Liver (tissue), 9 donors: Measurements from ENCODE around the gene HTATSF1. TPM values are rescaled to one million over a fixed set of nuclear protein-coding genes. Genes with fewer than 3 reads are reported as not detected.

Experiments used
- DNase-seq: peaks from one replicate; pipeline ENCODE4 v3.0.0-alpha.2; 2017; ENCODE audit warnings: low spot score
- H3K27ac ChIP-seq, 2 donors: one replicate each; pipeline ENCODE4 v1.7.0; 2013; ENCODE audit warnings: inconsistent platforms in 2 of 2, low read length in 2 of 2, control low read depth in 1 of 2, low read depth in 1 of 2, mild to moderate bottlenecking in 1 of 2
- H3K27me3 ChIP-seq, 4 donors: one replicate each; pipeline versions ENCODE4 v1.6.1 to v1.7.0; 2013; ENCODE audit warnings: low read length in 3 of 4, inconsistent platforms in 1 of 4, mild to moderate bottlenecking in 1 of 4, moderate library complexity in 1 of 4; ENCODE audit not compliant: control insufficient read depth in 4 of 4, insufficient read depth in 4 of 4
- H3K36me3 ChIP-seq, 4 donors: one replicate each; pipeline versions ENCODE4 v1.6.1 to v1.7.0; 2013; ENCODE audit warnings: low read length in 3 of 4, mild to moderate bottlenecking in 3 of 4, low read depth in 1 of 4, moderate library complexity in 1 of 4; ENCODE audit not compliant: control insufficient read depth in 4 of 4, insufficient read depth in 3 of 4
- H3K4me1 ChIP-seq, 4 donors: one replicate each; pipeline versions ENCODE4 v1.6.1 to v1.7.0; 2013; ENCODE audit warnings: low read length in 3 of 4, mild to moderate bottlenecking in 3 of 4, moderate library complexity in 1 of 4; ENCODE audit not compliant: control insufficient read depth in 4 of 4, insufficient read depth in 4 of 4
- H3K4me3 ChIP-seq, 3 donors: one replicate each; pipeline versions ENCODE4 v1.6.1 to v1.7.0; 2013; ENCODE audit warnings: low read length in 3 of 3, control low read depth in 1 of 3, low read depth in 1 of 3, mild to moderate bottlenecking in 1 of 3
- H3K9ac ChIP-seq, 2 donors: one replicate each; pipeline ENCODE4 v1.7.0; 2013; ENCODE audit warnings: low read length in 2 of 2, mild to moderate bottlenecking in 2 of 2, moderate library complexity in 2 of 2, control low read depth in 1 of 2, low read depth in 1 of 2
- H3K9me3 ChIP-seq, 4 donors: one replicate each; pipeline versions ENCODE4 v1.6.1 to v1.7.0; 2013; ENCODE audit warnings: low read length in 3 of 4; ENCODE audit not compliant: control insufficient read depth in 4 of 4
- EGR1 ChIP-seq, 2 donors: IDR thresholded peaks; 2 replicates each; pipeline ENCODE4 v1.6.1; 2016 to 2018; ENCODE audit warnings: antibody characterized with exemption in 2 of 2, low read depth in 2 of 2
- FOXA2 ChIP-seq: IDR thresholded peaks from 2 replicates; pipeline ENCODE4 v1.6.1; 2016; ENCODE audit warnings: antibody characterized with exemption
- GABPA ChIP-seq, 2 donors: IDR thresholded peaks in 1 of 2; conservative IDR thresholded peaks in 1 of 2; 2 replicates each; pipeline ENCODE4 v1.6.1; 2016; ENCODE audit warnings: antibody characterized with exemption in 2 of 2, mild to moderate bottlenecking in 1 of 2, moderate library complexity in 1 of 2
- HNF4A ChIP-seq, 2 donors: conservative IDR thresholded peaks; 2 replicates each; pipeline ENCODE4 v1.6.1; 2016; ENCODE audit warnings: antibody characterized with exemption in 2 of 2, mild to moderate bottlenecking in 2 of 2
- HNF4G ChIP-seq: IDR thresholded peaks from 2 replicates; pipeline ENCODE4 v1.6.1; 2016; ENCODE audit warnings: antibody characterized with exemption
- NR2F2 ChIP-seq: IDR thresholded peaks from 2 replicates; pipeline ENCODE4 v1.6.1; 2016; ENCODE audit warnings: antibody characterized with exemption
- RXRA ChIP-seq, 2 donors: IDR thresholded peaks; 2 replicates each; pipeline ENCODE4 v1.6.1; 2017 to 2018; ENCODE audit warnings: antibody characterized with exemption in 2 of 2, mild to moderate bottlenecking in 1 of 2
- TAF1 ChIP-seq: conservative IDR thresholded peaks from 2 replicates; pipeline ENCODE4 v1.6.1; 2016; ENCODE audit warnings: antibody characterized with exemption, mild to moderate bottlenecking
- YY1 ChIP-seq: IDR thresholded peaks from 2 replicates; pipeline ENCODE4 v1.6.1; 2016; ENCODE audit warnings: antibody characterized with exemption, mild to moderate bottlenecking
- WGBS: extraction: QIAGEN DNeasy Blood & Tissue Kit; methylation state at CpG from one replicate; pipeline ENCODE4 v1.1.7; 2013; 5-methylcytosine and 5-hydroxymethylcytosine counted together
- polyA plus RNA-seq, 2 donors: library from polyadenylated mRNA; stranded (reverse) in 1 of 2; unstranded in 1 of 2; fragments of 200-250 nt in 1 of 2; fragments of >200 nt in 1 of 2; fragmentation: Nextera tagmentation in 1 of 2; extraction: Ambion mirVana in 1 of 2; gene quantifications; one replicate each; pipeline versions ENCODE4 v1.2.1 to v1.2.3, GENCODE V29; 2013 to 2015
- total RNA-seq, 2 donors: library from RNA; depleted of rRNA; stranded (reverse); fragments of >200 nt; gene quantifications; one replicate each; pipeline ENCODE4 v1.2.3, GENCODE V29; 2014
- TF ChIP-seq, protein P1 (sequence below): fragments of 150-350 bp; IDR thresholded peaks from 2 replicates; pipeline ENCODE4 v1.5.1; 2017; ENCODE audit warnings: improper control_type of control experiment, low read depth, low read length; ENCODE audit not compliant: missing input control
- TF ChIP-seq, protein P2 (sequence below): IDR thresholded peaks from 2 replicates; pipeline ENCODE4 v1.6.1; 2016; ENCODE audit warnings: antibody characterized with exemption
- TF ChIP-seq, protein P3 (sequence below): IDR thresholded peaks from 2 replicates; pipeline ENCODE4 v1.6.1; 2016; ENCODE audit warnings: antibody characterized with exemption, mild to moderate bottlenecking
- TF ChIP-seq, protein P4 (sequence below): IDR thresholded peaks from 2 replicates; pipeline ENCODE4 v1.6.1; 2016; ENCODE audit warnings: antibody characterized with exemption
- donor health status: healthy.
- donor health status: healthy.
- donor health status: healthy.
- donor health status: healthy.
- donor health status: healthy.

HTATSF1 gene
- total and polyA plus RNA-seq, 4 donors, result 12.5 to 35.7 (median 14.1) TPM

DNA sequence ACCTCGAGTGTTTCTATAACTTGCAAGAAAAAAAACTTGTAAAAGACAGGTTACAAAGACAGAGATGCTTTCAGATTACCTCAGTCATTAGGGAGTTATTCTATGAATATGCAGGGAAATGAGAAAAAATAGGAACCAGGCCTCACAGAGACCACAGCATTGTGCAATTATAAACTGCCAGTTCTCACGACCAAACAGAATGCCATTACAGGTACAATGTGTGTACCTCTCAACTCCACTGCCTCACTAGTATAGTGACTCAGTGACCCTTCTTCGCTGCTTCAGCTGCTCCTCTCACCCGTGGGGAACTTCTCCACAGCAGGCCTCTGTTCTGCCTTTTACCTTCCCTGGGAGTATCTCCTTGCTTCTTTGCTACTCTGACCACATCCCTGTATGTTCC, 2.3 kb upstream of the HTATSF1 start:
- H3K36me3 ChIP-seq, result no peaks in the 10 kb centered on the region
- WGBS, result 81% methylated on average over 4 of the region's 4 CpGs
- no peaks in the 10 kb centered on the region for H3K9me3 ChIP-seq
- peaks cover 0 to 9% (median under 1%) of the 10 kb centered on the region in 4 donors for H3K4me1 ChIP-seq
- H3K27me3 ChIP-seq, result peaks cover 0 to 3% (median 0%) of the 10 kb centered on the region in 4 donors
- H3K4me3 ChIP-seq, result no peak overlapping the region
- TF ChIP-seq EGR1 (IDR thresholded peaks at IDR 0.05; ENCODE audit: low read depth in 2 of 2) (no peak), TAF1 (no peak), FOXA2 (no peak), YY1 (no peak), HNF4G (no peak), HNF4A (conservative IDR thresholded peaks at IDR 0.05) (no peak), GABPA (IDR thresholded peaks at IDR 0.05 in 1 of 2, conservative IDR thresholded peaks at IDR 0.05 in 1 of 2) (no peak), RXRA (IDR thresholded peaks at IDR 0.05) (no peak)
- TF ChIP-seq, protein P1, sequence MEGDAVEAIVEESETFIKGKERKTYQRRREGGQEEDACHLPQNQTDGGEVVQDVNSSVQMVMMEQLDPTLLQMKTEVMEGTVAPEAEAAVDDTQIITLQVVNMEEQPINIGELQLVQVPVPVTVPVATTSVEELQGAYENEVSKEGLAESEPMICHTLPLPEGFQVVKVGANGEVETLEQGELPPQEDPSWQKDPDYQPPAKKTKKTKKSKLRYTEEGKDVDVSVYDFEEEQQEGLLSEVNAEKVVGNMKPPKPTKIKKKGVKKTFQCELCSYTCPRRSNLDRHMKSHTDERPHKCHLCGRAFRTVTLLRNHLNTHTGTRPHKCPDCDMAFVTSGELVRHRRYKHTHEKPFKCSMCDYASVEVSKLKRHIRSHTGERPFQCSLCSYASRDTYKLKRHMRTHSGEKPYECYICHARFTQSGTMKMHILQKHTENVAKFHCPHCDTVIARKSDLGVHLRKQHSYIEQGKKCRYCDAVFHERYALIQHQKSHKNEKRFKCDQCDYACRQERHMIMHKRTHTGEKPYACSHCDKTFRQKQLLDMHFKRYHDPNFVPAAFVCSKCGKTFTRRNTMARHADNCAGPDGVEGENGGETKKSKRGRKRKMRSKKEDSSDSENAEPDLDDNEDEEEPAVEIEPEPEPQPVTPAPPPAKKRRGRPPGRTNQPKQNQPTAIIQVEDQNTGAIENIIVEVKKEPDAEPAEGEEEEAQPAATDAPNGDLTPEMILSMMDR, result no peak
- TF ChIP-seq, protein P2, sequence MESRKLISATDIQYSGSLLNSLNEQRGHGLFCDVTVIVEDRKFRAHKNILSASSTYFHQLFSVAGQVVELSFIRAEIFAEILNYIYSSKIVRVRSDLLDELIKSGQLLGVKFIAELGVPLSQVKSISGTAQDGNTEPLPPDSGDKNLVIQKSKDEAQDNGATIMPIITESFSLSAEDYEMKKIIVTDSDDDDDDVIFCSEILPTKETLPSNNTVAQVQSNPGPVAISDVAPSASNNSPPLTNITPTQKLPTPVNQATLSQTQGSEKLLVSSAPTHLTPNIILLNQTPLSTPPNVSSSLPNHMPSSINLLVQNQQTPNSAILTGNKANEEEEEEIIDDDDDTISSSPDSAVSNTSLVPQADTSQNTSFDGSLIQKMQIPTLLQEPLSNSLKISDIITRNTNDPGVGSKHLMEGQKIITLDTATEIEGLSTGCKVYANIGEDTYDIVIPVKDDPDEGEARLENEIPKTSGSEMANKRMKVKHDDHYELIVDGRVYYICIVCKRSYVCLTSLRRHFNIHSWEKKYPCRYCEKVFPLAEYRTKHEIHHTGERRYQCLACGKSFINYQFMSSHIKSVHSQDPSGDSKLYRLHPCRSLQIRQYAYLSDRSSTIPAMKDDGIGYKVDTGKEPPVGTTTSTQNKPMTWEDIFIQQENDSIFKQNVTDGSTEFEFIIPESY, result no peak
- TF ChIP-seq, protein P3, sequence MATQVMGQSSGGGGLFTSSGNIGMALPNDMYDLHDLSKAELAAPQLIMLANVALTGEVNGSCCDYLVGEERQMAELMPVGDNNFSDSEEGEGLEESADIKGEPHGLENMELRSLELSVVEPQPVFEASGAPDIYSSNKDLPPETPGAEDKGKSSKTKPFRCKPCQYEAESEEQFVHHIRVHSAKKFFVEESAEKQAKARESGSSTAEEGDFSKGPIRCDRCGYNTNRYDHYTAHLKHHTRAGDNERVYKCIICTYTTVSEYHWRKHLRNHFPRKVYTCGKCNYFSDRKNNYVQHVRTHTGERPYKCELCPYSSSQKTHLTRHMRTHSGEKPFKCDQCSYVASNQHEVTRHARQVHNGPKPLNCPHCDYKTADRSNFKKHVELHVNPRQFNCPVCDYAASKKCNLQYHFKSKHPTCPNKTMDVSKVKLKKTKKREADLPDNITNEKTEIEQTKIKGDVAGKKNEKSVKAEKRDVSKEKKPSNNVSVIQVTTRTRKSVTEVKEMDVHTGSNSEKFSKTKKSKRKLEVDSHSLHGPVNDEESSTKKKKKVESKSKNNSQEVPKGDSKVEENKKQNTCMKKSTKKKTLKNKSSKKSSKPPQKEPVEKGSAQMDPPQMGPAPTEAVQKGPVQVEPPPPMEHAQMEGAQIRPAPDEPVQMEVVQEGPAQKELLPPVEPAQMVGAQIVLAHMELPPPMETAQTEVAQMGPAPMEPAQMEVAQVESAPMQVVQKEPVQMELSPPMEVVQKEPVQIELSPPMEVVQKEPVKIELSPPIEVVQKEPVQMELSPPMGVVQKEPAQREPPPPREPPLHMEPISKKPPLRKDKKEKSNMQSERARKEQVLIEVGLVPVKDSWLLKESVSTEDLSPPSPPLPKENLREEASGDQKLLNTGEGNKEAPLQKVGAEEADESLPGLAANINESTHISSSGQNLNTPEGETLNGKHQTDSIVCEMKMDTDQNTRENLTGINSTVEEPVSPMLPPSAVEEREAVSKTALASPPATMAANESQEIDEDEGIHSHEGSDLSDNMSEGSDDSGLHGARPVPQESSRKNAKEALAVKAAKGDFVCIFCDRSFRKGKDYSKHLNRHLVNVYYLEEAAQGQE, result no peak
- no peak overlapping the region for H3K27ac ChIP-seq
- H3K9ac ChIP-seq, result no peak overlapping the region
- no peak for DNase-seq

DNA sequence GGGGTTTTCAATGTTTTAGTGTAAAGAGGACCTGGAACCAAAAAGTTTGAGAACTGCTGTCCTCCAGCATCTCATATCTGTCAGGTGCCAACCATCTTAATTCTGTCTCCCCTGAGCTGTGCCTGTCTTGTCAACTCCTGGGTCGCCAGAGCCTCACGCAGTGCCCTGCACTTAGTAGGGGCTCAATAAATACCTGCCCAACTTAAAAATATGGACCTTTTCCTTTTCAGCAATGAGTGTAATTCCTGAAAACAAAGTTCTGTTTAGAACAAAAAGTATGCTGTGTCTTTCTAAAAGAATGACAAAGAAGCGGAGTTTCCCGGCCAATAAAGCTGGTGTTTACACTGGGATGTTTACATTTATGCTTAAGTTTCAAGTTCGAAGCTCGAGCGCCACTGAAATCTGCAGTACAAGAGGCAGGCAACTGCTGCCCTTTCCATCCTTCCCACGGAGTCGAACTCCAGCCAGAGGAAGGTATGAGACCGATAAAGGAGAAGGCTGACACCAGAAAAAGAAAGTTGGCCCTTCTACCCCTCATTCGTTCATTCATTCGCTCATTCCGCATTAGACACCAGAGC, 1.1 kb upstream of the HTATSF1 start:
- no peaks in the 10 kb centered on the region for H3K27me3 ChIP-seq
- TF ChIP-seq, protein P4, sequence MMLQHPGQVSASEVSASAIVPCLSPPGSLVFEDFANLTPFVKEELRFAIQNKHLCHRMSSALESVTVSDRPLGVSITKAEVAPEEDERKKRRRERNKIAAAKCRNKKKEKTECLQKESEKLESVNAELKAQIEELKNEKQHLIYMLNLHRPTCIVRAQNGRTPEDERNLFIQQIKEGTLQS, result no peak
- TF ChIP-seq NR2F2 (no peak), HNF4A (conservative IDR thresholded peaks at IDR 0.05) (no peak), TAF1 (no peak), FOXA2 (no peak)
- TF ChIP-seq, protein P3, result no peak
- H3K27ac ChIP-seq, result peak overlapping the region; percentile 65 to 92
- no peak for DNase-seq
- WGBS, result 2% methylated on average over 13 of the region's 13 CpGs
- H3K36me3 ChIP-seq, result peaks cover 0 to 4% (median 1%) of the 10 kb centered on the region in 4 donors
- H3K4me3 ChIP-seq, result peak overlapping the region; percentile 51 to 89 (median 80)
- H3K4me1 ChIP-seq, result peaks cover 0 to 9% (median under 1%) of the 10 kb centered on the region in 4 donors
- peak overlapping the region in 1 of 2 donors; percentile 73 for H3K9ac ChIP-seq
- no peaks in the 10 kb centered on the region for H3K9me3 ChIP-seq
